ENCODE measurements around the gene EVA1A. TPM values are rescaled to one million over a fixed set of nuclear protein-coding genes. Genes with fewer than 3 reads are reported as not detected.

Gene EVA1A
- total RNA-seq, 1 experiment from 2014 or later, result 0.68 TPM

DNA sequence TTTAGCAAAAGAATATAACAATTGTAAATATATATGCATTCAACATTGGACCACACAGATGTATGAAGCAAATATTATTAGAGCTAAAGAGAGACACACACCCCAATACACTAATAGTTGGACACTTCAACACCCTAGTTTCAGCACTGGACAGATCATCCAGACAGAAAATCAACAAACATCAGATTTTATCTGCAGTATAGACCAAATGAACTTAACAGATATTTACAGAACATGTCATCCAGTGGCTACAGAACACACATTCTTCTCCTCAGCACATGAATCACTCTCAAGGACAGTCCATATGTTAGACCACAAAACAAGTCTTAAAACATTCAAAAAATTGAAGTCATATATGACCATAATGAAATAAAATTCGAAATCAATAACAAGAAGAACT, 22.1 kb upstream of the EVA1A start:
- Histone ChIP-seq H2AFZ (ENCODE audit: low read length) (no peak overlapping the region), H3T11ph (ENCODE audit: low read length) (no peak overlapping the region), H3K27me3 (ENCODE audit: insufficient read depth, low read length) (no peaks in the 10 kb centered on the region), H2BK12ac (ENCODE audit: insufficient read length, low read depth, low read length) (no peak overlapping the region), H2BK120ac (ENCODE audit: low read depth, low read length, poor library complexity, severe bottlenecking) (no peak overlapping the region), H2BK5ac (ENCODE audit: insufficient read length, low read length) (no peak overlapping the region), H4K5ac (ENCODE audit: insufficient read length, low read depth, low read length) (no peak overlapping the region), H3K79me2 (ENCODE audit: insufficient read depth, low read length) (no peaks in the 10 kb centered on the region), H3K23me2 (ENCODE audit: insufficient read length, low read depth, low read length, poor library complexity, severe bottlenecking) (no peaks in the 10 kb centered on the region), H4K91ac (ENCODE audit: insufficient read length, low read depth, low read length) (no peak overlapping the region), H3K27ac (ENCODE audit: insufficient read length, low read depth, low read length) (no peak overlapping the region), H2BK20ac (ENCODE audit: low read depth, low read length, poor library complexity, severe bottlenecking) (no peak overlapping the region), H4K20me1 (ENCODE audit: control insufficient read depth, insufficient read depth, insufficient read length) (no peaks in the 10 kb centered on the region), H3K18ac (ENCODE audit: insufficient read length, low read depth, low read length) (no peak overlapping the region), H3K79me1 (ENCODE audit: insufficient read depth, low read depth, low read length, poor library complexity, severe bottlenecking) (no peaks in the 10 kb centered on the region), H3K14ac (ENCODE audit: insufficient read depth, low read length) (no peak overlapping the region), H2BK15ac (ENCODE audit: low read depth, low read length) (no peak overlapping the region), H2AK5ac (ENCODE audit: insufficient read length, low read length) (no peak overlapping the region), H3K56ac (ENCODE audit: insufficient read length, low read depth, low read length) (no peak overlapping the region), H3K9me3 (ENCODE audit: control insufficient read depth, low read depth, low read length) (no peaks in the 10 kb centered on the region), H4K8ac (replicated peaks; ENCODE audit: insufficient read length, low read depth, low read length) (no peak overlapping the region), H3K9ac (ENCODE audit: extremely low read depth, insufficient read length, low read length) (no peak overlapping the region), H3K23ac (ENCODE audit: insufficient read length, low read depth, low read length) (no peak overlapping the region), H3K4ac (ENCODE audit: low read depth, low read length) (no peak overlapping the region), H3K4me2 (ENCODE audit: insufficient read depth, insufficient read length, low read length) (no peak overlapping the region), H3K4me1 (ENCODE audit: insufficient read depth, low read length) (no peaks in the 10 kb centered on the region)
- peaks cover 0 to 5% (median 0%) of the 10 kb centered on the region in 3 experiments; a peak in 1 of 7 replicates for H3K36me3 Mint-ChIP-seq (ENCODE audit: insufficient read depth in 1 of 3, low read depth in 3 of 3)
- WGBS (ENCODE audit: extremely low coverage, insufficient read length, low lambda C conversion rate), result no CpG with 5 or more reads among the region's 1 CpG
- no peak overlapping the region for H3K4me3 Mint-ChIP-seq
- DNase-seq, result no peak
- peaks cover 2% of the 10 kb centered on the region for H3K27me3 Mint-ChIP-seq (ENCODE audit: low read depth)
- H3K4me1 Mint-ChIP-seq, result no peaks in the 10 kb centered on the region
- TF ChIP-seq, protein P1, sequence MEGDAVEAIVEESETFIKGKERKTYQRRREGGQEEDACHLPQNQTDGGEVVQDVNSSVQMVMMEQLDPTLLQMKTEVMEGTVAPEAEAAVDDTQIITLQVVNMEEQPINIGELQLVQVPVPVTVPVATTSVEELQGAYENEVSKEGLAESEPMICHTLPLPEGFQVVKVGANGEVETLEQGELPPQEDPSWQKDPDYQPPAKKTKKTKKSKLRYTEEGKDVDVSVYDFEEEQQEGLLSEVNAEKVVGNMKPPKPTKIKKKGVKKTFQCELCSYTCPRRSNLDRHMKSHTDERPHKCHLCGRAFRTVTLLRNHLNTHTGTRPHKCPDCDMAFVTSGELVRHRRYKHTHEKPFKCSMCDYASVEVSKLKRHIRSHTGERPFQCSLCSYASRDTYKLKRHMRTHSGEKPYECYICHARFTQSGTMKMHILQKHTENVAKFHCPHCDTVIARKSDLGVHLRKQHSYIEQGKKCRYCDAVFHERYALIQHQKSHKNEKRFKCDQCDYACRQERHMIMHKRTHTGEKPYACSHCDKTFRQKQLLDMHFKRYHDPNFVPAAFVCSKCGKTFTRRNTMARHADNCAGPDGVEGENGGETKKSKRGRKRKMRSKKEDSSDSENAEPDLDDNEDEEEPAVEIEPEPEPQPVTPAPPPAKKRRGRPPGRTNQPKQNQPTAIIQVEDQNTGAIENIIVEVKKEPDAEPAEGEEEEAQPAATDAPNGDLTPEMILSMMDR (conservative IDR thresholded peaks at IDR 0.05), result no peak
- peaks cover 2 to 3% of the 10 kb centered on the region in 2 experiments; a peak in 1 of 5 replicates for H3K9me3 Mint-ChIP-seq
- H3K27ac Mint-ChIP-seq, result no peak overlapping the region

Data from H9 (cell line).